GM19193 (cell line): ENCODE data around the gene FBLIM1.

Experiments
- POLR2A ChIP-seq: IDR thresholded peaks from 4 replicates; pipeline ENCODE4 v1.6.1; 2011; ENCODE audit not compliant: insufficient read depth, insufficient read length; ENCODE audit errors: extremely low read depth

Gene FBLIM1, protein sequence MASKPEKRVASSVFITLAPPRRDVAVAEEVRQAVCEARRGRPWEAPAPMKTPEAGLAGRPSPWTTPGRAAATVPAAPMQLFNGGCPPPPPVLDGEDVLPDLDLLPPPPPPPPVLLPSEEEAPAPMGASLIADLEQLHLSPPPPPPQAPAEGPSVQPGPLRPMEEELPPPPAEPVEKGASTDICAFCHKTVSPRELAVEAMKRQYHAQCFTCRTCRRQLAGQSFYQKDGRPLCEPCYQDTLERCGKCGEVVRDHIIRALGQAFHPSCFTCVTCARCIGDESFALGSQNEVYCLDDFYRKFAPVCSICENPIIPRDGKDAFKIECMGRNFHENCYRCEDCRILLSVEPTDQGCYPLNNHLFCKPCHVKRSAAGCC

GRCh38 chr1:15758343-15758931, at the start of gene FBLIM1:
Gene FBLIM1 (plus strand): TSS chr1:15758795. CDS start chr1:15764984, 6,189 bp downstream.
- TF ChIP-seq POLR2A: no peak

- no peak for TF ChIP-seq POLR2A
Measured at GRCh38 chr1:15709226-15709625, 49.4 kb upstream of the FBLIM1 start.

GRCh38 chr1:15712168-15712567, 46.4 kb upstream of the FBLIM1 start:
- TF ChIP-seq POLR2A: no peak

GRCh38 chr1:15714406-15715136, 44.0 kb upstream of the FBLIM1 start:
- TF ChIP-seq POLR2A: no peak

DNA sequence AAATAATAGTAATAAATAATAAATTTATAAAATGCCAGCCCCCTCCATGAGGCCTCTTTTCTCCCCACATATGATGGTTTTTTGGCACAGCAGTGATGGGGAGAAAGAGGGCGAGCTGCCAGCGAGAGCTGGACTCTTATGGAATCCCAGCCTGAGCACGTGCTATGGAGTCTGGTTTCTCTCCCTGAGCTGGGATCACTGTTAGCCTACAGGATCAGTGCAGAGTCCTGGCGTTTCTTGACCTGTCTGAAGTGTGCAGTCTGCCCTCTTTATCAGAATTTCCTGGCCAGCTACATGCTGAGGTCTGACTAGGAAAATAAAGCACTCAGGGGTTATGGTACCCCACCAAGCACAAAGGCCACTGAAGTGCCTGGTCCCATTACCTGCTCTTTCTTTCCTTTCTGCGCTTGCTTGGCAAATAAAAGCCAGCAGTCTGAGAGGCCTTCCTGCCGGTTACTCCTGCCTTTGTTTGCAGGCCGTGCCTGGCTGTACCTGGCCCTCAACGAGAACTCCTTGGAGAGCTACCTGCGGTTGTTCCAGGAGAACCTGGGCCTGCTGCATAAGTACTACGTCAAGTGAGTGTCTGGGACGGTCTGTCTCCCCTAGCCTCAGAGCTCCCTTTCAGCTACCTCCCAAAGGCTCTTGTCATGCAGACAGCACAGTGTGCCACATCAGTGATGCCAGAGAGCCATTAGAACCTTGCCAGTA, 41.0 kb upstream of the FBLIM1 start:
- no peak for TF ChIP-seq POLR2A

GRCh38 chr1:15718199-15718601, 40.4 kb upstream of the FBLIM1 start:
- TF ChIP-seq POLR2A: no peak

DNA sequence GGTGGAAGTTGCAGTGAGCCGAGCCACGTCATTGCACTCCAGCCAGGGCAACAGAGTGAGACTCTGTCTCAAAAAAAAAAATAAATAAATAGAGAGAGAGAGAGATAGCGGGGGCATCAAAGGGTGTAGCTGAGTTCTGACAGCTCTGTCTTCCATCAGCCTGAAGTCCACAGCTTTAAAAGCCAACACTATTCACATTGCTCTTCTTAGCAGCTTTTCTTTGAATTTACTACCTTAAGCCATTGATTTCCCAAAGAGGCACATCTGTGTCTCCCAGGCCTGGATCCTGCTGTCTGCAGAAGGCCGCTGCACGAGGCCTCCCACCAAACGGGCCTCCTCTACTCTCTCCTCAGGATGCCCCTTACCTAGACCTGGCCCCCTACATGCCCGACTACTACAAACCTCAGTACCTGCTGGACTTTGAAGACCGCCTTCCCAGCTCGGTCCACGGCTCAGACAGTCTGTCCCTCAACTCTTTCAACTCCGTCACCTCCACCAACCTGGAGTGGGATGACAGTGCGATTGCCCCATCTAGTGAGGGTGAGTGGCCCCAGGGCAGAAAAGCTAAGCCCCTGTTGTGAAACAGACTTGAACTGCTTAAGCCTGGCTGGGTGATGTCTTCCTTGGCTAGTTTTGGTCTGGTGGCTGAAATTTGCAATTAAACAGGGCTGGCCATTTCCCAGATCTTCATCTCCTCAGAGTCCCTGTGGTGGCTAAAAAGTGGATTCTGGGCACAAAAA, 39.0 kb upstream of the FBLIM1 start:
- TF ChIP-seq POLR2A: no peak

DNA sequence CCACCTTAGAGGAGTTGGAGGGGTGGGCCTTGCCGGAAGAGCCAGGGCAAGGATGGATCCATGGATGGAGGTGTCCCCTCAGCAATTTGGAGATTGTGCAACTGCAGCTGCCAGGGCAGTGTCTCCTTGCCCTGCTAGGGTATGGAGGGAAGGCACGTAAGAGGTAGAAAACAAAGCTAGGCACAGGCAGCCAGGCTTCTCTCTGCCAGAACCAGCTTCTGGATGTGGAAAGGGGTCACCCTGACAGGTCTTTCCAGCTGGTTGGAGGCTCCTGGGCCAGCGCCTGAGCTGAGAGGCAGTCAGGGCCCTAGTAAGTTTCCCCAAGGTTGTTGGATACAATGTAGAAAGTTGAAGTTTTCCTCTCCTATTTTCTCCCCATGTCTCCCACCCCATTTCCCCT, 37.7 kb upstream of the FBLIM1 start:
- TF ChIP-seq POLR2A: no peak

- TF ChIP-seq POLR2A: no peak
Measured at GRCh38 chr1:15722411-15722810, 36.2 kb upstream of the FBLIM1 start.

- TF ChIP-seq POLR2A: no peak
Measured at GRCh38 chr1:15722836-15723532, 35.6 kb upstream of the FBLIM1 start.

DNA sequence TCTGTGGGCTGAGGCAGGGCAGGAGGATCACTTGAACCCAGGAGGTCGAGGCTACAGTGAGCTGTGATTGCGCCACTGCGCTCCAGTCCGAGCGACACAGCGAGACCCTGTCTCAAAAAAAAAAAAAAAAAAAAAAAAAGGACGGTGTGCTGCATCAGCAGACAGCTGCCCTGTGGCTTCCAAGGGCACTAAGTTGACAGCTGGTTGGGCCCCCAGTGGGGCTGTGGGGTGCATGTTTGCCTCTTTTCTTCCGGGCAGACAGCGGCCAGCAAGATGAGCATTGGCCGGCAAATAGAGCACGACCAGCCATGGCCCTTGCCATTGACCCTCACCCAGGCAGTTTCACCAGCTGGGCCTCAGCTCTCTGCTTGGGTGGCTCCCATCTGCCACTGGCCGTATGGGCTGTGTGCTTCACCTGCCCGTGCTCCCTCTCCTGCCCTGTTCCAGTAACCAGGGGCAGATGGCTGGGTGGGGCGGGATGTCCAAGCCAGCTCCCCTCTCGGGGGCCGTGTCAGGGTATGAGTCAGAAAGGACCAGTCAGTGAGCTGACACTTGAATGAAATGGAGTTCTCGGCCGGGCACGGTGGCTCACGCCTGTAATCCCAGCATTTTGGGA, 34.9 kb upstream of the FBLIM1 start:
- TF ChIP-seq POLR2A: no peak

GRCh38 chr1:15724949-15725880, 33.4 kb upstream of the FBLIM1 start:
- TF ChIP-seq POLR2A: no peak
